Activated CD4-positive, alpha-beta T cell treated with anti-CD3 and anti-CD28 coated beads, Interleukin-2, amount 50 U/mL, for 24 hours (primary cell): ENCODE data around the gene FOCAD.

Experiments used
- DNase-seq, 2 donors: peaks; one replicate each; pipeline ENCODE4 v3.0.0-alpha.2; 2020; ENCODE audit warnings: low read depth in 1 of 2, low spot score in 1 of 2

FOCAD gene

DNA sequence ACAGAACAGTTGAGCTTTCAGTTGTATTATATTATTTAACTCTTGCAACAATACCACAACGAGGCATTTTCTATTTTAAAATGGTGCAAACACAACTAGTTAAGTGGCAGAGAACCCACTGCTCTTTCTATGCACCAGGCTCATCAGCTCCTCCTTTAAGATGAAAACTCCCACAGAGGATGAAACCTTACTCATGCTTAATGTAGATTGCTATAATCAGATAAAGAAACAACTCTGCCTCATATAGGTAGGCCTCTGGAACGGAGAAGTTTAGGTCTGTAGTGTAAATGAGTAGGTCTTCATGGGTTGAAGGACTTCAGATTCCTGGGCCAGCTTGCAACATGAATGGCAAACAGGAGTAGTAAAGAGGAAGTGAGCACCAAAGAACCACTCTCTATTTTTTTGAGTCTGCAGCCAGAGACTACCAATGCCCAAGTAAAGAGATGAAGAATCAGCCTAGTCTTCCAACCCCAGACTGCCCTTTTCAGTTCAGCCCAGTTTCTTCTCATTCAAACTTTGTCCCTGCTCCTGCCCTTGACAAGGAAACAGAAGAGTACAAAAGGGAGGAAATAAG, 313.5 kb downstream of the FOCAD start:
- DNase-seq: no peak

DNA sequence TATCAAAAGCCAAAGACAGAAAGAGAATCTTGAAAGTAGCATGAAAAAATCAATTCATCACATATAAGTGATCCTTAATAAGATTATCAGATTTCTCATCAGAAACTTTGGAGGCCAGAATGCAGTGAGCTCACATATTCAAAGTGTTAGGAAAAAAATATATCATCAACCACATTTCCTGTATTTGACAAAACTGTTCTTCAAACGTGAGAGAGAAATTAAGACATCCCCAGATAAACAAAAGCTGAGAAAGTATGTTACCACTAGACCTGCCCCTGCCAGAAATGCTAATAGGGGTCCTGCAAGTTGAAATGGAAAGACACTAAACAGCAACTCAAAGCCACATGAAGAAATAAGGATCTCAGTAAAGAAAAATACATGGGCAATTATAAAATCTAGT, 317.5 kb downstream of the FOCAD start:
- peak in 1 of 2 donors; percentile 3 for DNase-seq

DNA sequence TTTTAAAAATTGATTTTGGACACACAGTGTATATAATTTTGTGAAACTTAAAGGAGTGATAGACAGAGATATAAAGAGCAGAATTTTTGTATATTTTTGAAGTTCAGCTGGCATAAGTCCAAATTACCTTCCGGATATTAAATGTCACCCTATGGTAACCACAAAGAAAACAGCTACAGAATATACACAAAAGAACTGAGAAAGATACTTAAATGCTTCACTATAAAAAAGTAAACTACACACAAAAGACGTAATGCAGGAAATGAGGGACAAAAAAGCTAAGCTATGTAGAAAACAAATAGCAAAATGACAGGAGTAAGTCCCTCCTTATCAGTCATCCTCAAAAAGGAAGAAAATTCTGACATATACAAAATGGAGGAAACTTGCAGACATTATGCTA, 318.0 kb downstream of the FOCAD start:
- DNase-seq: no peak

DNA sequence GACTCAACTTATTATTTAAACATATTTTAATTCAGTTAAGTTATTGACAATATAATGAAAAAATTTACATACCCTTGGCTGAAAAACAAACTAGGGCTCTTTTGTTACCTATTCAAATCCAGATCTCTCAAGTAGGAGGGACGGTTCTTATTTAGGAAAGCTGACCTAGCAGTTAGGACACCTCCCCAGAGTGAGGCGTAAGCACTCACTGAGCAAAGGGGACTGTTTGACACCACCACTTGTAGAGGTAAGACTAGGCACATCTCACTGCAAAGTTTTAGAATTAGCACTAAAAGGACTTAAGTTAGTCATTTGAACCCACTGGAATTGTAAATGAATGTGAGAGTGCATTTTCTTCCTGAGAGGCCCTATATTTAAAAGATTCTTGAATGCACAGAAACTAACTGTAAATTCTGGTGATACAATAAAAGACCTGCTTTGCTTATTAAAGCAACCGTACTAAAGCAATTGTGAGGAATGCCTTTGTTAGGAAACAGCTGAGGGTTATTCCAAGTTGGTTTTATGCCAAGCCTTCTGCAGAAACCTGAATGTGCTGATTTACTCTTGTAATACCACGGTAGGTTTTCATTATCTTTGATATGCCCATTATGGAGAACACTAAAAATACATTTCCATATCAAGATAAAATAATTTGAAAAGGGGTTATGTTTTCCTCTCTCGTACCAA, 331.2 kb downstream of the FOCAD start:
- DNase-seq: no peak

DNA sequence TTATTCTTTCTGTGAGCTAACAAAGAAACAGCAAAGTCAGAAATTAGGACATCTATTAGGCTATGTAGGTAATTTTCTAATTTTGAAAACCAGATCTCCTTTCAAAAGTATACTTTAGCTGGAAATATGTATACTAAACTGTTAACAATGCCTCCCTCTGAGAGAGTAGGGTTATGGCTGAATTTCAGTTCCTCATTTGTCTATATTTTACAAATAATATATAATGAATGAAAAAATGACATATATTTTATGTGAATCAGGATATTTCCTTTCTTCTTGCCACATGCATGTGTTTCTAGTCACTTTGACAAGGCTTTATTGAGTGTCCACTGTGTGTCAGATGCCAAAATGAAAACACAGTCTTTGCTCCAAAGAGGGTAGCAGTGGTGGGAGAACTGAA, 331.9 kb downstream of the FOCAD start:
- no peak for DNase-seq

DNA sequence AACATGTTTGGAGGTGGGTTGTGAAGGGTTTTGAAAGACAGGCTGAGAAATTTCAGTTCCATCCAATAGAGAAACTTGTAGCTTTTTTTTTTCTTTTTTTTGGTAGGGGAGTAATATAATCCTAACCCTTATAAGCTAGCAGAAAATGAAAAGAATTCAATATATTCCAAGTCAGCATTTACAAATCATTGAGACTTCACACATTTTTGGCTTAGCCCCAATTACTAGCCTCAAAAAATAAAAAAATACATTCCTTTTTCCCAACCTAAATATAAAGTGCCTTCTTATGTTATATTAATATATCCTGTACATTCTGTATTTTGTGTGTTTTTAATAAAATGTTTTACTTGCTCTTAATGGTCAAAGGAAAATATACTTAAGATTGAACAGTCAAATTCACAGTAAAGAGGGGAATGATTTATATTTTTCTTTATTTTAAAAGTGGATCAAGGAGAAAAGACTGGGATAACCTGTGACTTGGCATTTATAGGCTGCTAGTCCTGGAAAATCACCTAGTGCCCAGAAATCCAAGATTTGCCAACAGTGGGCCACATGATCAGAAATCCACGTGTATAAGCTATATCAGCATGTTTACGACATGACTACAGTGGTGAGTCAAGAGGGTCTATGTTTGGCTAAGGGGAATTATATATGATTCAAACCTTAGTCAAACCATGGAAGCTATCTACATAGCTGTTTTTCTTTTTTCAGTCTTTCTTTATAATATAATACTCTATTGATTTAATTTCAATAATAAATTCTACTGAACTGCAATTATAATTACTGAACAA, 332.8 kb downstream of the FOCAD start:
- no peak for DNase-seq

DNA sequence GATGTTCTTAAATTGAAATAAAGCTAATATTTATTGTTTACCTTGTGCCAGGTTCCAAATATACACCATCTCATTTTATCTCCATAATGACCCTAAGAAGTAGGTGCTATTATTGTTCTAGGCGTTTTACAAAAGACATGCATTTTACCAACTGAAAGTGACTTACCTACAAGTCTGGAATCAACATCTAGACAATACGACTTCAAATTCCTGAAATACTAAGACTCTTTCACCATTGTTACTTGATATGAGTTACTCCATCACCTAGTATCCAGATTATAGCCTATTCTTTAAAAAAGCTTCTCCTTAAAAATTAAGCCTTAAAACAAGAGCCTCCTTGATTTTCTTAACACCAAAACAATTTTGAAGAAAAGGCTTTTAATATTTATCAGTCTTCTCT, 334.1 kb downstream of the FOCAD start:
- no peak for DNase-seq

DNA sequence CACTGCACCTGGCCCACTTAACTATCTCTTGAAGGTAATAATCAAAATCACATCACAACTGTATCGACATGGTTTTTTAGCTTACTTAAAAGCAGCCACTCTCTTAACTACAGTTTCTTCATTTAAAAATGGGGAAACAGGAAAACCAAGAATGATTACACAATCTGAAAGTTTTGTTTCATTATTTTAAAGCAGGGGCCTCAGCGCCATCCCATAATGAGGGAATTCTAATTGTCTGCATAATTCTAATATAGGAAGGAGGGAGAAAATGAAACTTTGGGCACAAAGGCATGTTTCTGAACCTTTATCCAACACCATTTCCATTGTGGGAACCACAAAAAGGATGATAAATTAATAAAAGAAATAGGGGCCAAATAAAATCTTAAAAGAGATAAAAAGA, 339.8 kb downstream of the FOCAD start:
- no peak for DNase-seq

DNA sequence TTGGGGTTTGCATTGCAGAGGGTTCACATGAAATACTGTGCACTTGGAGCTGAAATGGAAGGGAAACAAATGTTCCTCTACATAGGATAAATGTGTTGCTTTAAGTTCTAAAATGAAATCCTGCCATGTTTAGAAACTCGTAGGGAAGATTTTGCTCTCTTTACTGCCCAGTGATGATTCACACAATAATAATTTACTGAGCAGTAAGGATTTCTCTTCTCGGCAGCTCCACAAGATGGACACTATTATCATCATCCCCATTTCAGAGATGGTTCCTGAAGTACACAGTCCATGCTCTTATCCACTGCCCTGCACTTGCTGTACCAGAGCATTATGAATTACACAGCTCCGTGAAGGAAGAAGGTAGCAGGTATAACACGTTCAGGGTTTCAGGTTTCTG, 343.2 kb downstream of the FOCAD start:
- DNase-seq: no peak

DNA sequence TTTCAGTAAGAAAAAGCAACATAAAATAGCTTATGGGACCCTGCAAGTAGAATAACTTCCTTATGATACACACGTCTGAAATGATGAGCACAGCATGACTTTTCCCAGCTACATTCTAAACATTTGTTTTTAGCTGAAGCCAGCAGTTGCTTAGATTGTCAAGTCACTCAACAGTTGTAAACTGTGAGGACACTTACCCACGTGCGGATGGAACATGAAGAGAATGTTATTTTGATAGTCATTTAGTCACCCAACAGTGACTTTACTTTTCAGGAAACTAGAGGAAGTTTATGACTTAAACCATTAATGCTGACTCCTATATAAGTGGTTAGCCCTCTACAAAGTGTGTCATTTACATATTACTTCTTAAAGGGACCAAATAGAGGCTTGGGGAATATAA, 344.4 kb downstream of the FOCAD start:
- DNase-seq: no peak

DNA sequence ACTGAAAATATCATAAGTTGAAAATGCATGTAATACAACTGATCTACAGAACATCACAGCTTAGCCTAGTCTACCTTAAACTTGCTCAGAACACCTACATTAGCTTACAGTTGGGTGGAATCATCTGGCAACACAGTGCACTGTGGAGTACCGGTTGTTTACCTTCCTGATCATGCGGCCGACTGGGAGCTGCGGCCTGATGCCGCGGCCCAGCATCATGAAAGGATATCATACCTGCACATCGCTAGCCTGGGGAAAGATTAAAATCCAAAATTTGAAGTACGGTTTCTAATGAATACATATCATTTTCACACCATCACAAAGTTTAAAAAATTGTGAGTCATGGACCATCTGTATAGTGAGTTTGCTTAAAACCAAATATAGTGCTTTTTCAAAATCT, 345.6 kb downstream of the FOCAD start:
- no peak for DNase-seq

DNA sequence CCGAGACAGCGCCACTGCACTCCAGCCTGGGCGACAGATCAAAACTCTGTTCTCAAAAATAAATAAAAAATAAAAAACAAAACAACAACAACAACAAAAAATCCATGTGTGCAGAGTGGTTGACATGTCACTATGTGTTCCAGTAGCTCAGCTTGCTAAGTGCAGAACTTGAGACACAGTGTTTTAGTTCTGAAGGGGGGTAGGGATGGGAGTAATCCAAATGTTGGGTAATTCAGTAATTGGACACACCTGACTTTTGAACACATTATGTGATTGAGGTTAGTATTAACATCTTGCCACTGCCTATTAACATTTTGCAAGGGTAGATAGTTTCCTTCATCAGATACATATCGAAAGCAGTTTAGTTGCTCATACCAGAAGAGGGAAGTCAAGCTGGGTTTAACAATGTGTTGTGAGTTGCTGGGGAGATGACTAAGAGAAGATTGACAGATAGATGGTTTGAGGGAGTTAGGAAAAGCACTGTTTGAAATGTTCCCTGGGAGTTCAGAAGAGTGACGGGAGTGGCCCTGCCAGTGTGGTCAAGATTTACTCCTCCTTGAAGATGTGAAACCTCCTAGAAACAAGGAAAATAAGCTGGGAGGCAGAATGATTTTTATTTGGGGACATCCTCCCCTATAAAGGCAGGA, 346.5 kb downstream of the FOCAD start:
- DNase-seq: peak in 1 of 2 donors; percentile 17

DNA sequence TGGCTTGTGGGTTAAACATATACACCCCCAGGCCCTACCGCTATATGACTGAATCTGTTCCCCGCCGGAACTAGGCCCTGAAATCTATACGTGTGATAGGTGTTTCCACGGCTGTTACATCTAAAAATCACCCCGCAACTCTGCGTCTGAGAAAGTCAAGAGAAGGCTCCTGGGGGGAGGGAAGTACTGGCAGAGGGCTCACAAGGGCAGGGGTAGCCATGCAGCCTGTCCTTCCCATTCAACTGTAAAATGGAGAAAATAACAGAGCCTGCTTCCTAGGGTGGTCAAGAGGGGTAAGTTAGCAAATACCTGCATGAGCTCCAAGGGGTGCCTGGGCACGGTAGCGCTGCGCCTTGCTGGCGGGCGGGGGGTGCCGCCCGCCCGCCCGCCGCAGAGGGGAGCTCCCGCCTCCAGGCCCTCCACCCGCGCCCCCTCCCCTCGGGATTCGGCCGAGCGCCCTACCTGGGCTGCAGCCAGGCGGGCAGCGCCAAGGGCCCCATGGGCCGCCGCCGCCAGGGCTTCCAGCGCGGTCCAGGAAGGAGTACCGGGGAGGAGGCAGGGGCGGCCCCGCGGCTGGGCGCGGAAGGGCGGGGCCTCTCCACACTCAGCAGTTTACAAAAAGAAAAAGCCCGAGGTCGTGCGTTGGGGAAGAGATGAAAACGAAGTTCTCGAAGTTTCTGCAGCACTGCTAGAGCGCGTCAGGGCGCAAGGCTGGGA, 347.2 kb downstream of the FOCAD start, which contains the start of gene HACD4:
Gene HACD4, minus strand, starts transcription at position 550 of the 717 bp plus-strand sequence. Its CDS starts 50 bp downstream, at position 500.
- DNase-seq: peak; percentile 30 to 33

DNA sequence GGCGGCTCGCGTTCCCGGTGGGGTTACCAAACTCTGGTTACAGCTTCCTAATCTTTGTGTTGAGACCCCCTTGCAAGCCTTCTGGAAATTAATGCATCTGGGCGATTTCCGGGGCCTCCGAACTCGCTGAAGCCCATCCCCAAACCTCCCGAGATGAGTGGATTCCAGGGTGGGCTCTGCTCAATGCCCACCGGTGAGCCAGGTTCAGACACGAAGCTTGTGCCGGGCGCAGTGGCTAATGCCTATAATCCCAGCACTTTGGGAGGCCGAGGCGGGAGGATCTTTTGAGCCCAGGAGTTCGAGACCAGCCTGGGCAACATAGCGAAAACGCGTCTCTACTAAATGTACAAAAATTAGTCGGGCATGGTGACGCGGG, 347.7 kb downstream of the FOCAD start:
- no peak for DNase-seq

DNA sequence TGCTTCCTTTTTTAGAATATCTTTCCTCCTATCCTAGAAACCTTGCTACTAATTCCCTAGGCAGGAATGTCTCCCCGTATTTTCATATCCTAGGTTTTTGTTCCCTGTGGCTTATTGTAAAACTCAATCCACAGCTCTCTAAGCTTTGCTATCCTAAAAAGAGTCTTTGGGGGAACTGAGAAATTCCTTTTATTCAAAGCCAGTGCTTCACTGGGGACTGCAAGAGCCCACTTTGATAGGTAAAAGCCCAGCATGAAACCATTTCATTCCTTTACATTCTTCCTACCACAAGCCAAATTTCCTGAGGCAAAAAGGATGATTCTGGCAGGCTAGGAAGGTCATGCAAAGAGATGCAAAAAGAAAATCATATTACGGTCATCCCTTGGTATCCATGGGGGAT, 353.2 kb downstream of the FOCAD start:
- DNase-seq: no peak

DNA sequence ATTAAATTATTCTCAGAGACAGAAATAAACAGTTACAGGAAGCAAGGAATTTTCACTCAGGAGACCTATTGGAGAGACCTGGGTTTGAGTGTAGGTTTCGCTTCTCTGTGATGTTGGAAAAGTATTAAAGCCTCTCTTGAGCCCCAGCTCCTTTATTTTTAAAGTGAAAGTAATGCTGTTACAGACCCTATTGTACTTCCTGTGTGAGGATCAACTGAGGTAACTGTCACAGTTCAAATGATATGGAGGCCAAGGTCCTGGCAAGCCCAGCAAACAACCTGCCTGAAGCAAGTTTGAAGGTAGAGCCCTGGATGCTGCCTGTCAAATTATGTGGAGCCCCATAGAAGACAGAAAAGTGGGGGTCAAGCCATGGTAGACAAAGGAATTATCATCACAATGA, 355.2 kb downstream of the FOCAD start:
- DNase-seq: no peak

DNA sequence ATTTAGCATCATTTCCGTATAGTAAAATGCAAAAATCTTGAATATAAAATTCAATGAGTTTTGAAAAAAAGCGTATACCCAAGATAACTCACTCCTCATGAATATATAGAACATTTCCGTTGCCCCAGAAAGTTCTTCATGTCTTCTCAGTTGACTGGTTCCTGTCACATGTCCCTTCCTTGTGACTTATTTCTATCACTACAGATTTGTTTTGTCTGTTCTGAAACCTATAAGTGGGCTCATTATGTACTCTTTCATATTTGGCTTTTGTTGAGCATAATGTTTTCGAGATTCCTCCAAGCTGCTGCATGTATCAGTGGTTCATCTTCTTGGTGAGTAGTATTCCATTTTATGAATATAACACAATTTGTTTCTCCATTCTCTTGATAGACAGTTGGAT, 358.4 kb downstream of the FOCAD start:
- DNase-seq: no peak

DNA sequence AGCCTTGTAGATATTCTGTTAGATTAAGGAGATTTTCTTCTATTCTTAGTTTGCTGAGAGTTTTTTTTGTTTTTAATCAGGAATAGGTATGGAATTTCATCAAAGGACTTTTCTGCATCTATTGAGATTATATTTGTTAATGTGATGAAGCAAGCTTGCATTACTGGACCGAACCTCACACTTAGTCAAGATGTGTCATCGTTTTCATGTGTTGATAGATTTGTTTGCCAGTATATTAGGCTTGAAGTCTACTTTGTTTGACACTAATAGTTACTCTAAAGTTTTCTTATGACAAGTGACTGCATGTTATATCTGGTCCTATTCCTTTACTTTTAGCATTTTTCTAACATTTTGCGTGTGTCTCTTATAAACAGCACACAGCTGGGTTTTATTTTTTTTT, 359.8 kb downstream of the FOCAD start:
- no peak for DNase-seq
